Suprapubic skin (tissue), 4 donors: Measurements from ENCODE around the gene RBBP8NL.

Experiments used
- POLR2A ChIP-seq, 2 donors: fragments of 450-650 bp; IDR thresholded peaks; one replicate each; pipeline ENCODE4 v1.6.1; 2017; ENCODE audit warnings: antibody characterized with exemption in 2 of 2, mild to moderate bottlenecking in 2 of 2, moderate library complexity in 2 of 2
- POLR2AphosphoS5 ChIP-seq, 3 donors: sonication (generic); formaldehyde crosslinking; IDR thresholded peaks; one replicate each; pipeline ENCODE4 v1.6.1; 2017; ENCODE audit warnings: antibody characterized with exemption in 3 of 3
- TF ChIP-seq, protein P1 (sequence below), 2 donors: fragments of 200-600 bp in 1 of 2; fragments of 450-650 bp in 1 of 2; sonication (generic) in 1 of 2; IDR thresholded peaks; one replicate each; pipeline ENCODE4 v1.5.1; 2016 to 2019; ENCODE audit warnings: antibody characterized with exemption in 2 of 2, mild to moderate bottlenecking in 1 of 2, moderate library complexity in 1 of 2

DNA sequence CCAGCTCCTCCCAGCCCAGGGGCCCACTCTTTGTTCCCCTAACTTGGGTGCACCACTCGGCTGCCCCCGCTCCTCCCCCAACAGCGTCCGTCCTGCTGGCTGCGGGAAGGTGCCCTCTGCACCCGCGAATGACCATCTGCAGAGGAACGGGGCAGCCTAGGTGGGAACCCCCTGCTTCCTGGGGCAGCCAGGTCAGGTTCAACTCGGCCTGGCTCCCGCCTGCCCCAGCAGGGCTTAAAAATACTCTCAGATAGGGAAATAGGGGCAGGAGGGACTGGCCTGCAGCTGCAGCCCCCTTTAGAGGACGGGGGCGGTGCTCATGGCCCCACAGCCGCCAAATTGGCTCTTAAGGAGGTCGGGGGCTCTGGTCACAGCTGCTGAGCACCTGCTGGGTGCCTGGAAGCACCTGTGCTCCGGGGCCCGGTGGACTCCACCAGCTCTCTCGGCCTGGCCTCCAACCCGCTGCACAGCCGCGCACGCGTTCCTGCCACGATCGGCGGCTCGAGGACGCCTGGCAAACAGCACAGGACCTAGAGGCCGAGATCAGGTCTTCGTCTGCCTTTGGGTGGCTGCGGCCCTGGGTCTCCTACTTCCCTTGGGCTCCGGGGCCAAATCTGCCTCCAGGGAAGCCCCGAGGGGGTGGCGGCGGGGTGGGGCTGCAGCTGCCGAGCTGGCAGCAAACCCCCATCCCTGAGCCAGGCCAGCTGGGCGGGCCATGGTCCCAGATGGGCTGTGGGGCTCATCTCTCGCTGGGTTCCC lies 59.5 kb downstream of the RBBP8NL start:
- TF ChIP-seq, protein P1, sequence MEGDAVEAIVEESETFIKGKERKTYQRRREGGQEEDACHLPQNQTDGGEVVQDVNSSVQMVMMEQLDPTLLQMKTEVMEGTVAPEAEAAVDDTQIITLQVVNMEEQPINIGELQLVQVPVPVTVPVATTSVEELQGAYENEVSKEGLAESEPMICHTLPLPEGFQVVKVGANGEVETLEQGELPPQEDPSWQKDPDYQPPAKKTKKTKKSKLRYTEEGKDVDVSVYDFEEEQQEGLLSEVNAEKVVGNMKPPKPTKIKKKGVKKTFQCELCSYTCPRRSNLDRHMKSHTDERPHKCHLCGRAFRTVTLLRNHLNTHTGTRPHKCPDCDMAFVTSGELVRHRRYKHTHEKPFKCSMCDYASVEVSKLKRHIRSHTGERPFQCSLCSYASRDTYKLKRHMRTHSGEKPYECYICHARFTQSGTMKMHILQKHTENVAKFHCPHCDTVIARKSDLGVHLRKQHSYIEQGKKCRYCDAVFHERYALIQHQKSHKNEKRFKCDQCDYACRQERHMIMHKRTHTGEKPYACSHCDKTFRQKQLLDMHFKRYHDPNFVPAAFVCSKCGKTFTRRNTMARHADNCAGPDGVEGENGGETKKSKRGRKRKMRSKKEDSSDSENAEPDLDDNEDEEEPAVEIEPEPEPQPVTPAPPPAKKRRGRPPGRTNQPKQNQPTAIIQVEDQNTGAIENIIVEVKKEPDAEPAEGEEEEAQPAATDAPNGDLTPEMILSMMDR (IDR thresholded peaks at IDR 0.05): no peak
- TF ChIP-seq POLR2AphosphoS5 (IDR thresholded peaks at IDR 0.05): no peak
- no peak for TF ChIP-seq POLR2A (IDR thresholded peaks at IDR 0.05)
